Left cardiac atrium (tissue), 4 donors: ENCODE data around the gene BBS1. TPM values are rescaled to one million over a fixed set of nuclear protein-coding genes. Genes with fewer than 3 reads are reported as not detected.
"Not testable (repeated sequence)": the region's sequence is repeated elsewhere in the genome, so short reads cannot be mapped to it uniquely, and the experiment has no call there.

ENCODE experiments used
- ATAC-seq, 2 donors: fragments of 200-7000 bp; cut with Tn5 transposase; one replicate each; pipeline ENCODE4 v1.9.1; 2020; ENCODE audit warnings: mild to moderate bottlenecking in 2 of 2, moderate library complexity in 2 of 2
- DNase-seq: peaks from one replicate; pipeline ENCODE4 v3.0.0-alpha.2; 2020
- intact Hi-C, 2 donors: fragments of 100-400 bp; cut with DNase I; formaldehyde crosslinking; loops; one replicate each; pipeline versions ENCODE4 v1.14.1 to v1.15.1; 2022 to 2023
- total RNA-seq, 2 donors: library from RNA; stranded (reverse); fragmentation: NEBNext Ultra II Directional; extraction: Animal tissue kit (Norgen Biotek cat#: 25700); gene quantifications; one replicate each; pipeline ENCODE4 v1.2.1, GENCODE V29; 2021
- donor health status: DM: no; HTN: yes; CAD: no.
- donor health status: DM: no; HTN: yes; CAD: no; lungs with severe emphysema.
- donor health status: DM: yes; HTN: yes; CAD: no.
- donor health status: Dilated cardiomyopathy.

Gene BBS1
- total RNA-seq, 2 donors from 2014 or later, result 18.7 to 18.9 TPM

- no peak for DNase-seq
- intact Hi-C loops, result no loop called here
- ATAC-seq, result no peak
These were observed 5.1 kb upstream of the BBS1 start for GRCh38 chr11:66505276-66505816.

GRCh38 chr11:66509131-66509561 is 1.3 kb upstream of the BBS1 start:
- ATAC-seq (no peak), DNase-seq (no peak)
- intact Hi-C loops, result no loop called here

- ATAC-seq (no peak), DNase-seq (no peak)
- intact Hi-C loops, result no loop called here
These were observed 530 bp downstream of the BBS1 start for GRCh38 chr11:66510990-66511339.

GRCh38 chr11:66523611-66524010 is 13.2 kb downstream of the BBS1 start:
- peak; percentile 93 for ATAC-seq
- intact Hi-C loops, result no loop called here
- DNase-seq, result peak; percentile 67

GRCh38 chr11:66524304-66525040 is 14.0 kb downstream of the BBS1 start:
- ATAC-seq, result peak; percentile 38 to 65
- intact Hi-C loops, result no loop called here
- no peak for DNase-seq

- no peak for DNase-seq
- ATAC-seq, result no peak
- intact Hi-C loops, result no loop called here
These were observed 18.6 kb downstream of the BBS1 start for GRCh38 chr11:66529069-66529468.

GRCh38 chr11:66529655-66530054 is 19.2 kb downstream of the BBS1 start:
- intact Hi-C loops, result no loop called here
- ATAC-seq (no peak), DNase-seq (no peak)

- ATAC-seq (no peak), DNase-seq (no peak)
- intact Hi-C loops, result no loop called here
These were observed 20.7 kb downstream of the BBS1 start for GRCh38 chr11:66530927-66531709.

- ATAC-seq (no peak), DNase-seq (no peak)
- intact Hi-C loops, result no loop called here
These were observed 21.4 kb downstream of the BBS1 start for GRCh38 chr11:66531841-66532240.

GRCh38 chr11:66532784-66533183 is 22.3 kb downstream of the BBS1 start:
- intact Hi-C loops, result no loop called here
- ATAC-seq (no peak), DNase-seq (no peak)

GRCh38 chr11:66539170-66539869 is 28.9 kb downstream of the BBS1 start:
- no peak for DNase-seq
- ATAC-seq, result no peak
- intact Hi-C loops, result no loop called here

GRCh38 chr11:66539870-66540213 is 29.4 kb downstream of the BBS1 start:
- no peak for DNase-seq
- intact Hi-C loops, result no loop called here
- no peak for ATAC-seq

GRCh38 chr11:66540598-66540997 is 30.2 kb downstream of the BBS1 start:
- DNase-seq, intact Hi-C loops, ATAC-seq: not testable (repeated sequence)

- DNase-seq, result no peak
- intact Hi-C loops, result no loop called here
- no peak for ATAC-seq
These were observed 31.5 kb downstream of the BBS1 start for GRCh38 chr11:66541892-66542291.

GRCh38 chr11:66542362-66542761 is 31.9 kb downstream of the BBS1 start:
- intact Hi-C loops, result no loop called here
- DNase-seq (no peak), ATAC-seq (no peak)

GRCh38 chr11:66543263-66544107 is 33.0 kb downstream of the BBS1 start:
- intact Hi-C loops, result no loop called here
- peak; percentile 69 for DNase-seq
- peak in 1 of 2 donors; percentile 9 for ATAC-seq

GRCh38 chr11:66544952-66545351 is 34.5 kb downstream of the BBS1 start:
- intact Hi-C loops, ATAC-seq, DNase-seq: not testable (repeated sequence)

GRCh38 chr11:66545701-66546367 is 35.4 kb downstream of the BBS1 start, which contains the start of gene ZDHHC24:
Gene ZDHHC24 (minus strand): TSS chr11:66546048. CDS start chr11:66546003, 45 bp downstream.
- DNase-seq, result peak; percentile 99
- peak; percentile 96 for ATAC-seq
- intact Hi-C loops, result no loop called here
